NCI-H128 (cell line): Measurements from ENCODE around the gene AADAC.
"Not testable (repeated sequence)": the region's sequence is repeated elsewhere in the genome, so short reads cannot be mapped to it uniquely, and the experiment has no call there.

ENCODE experiments used
- DNase-seq: peaks from one replicate; lab custom pipeline; 2025; ENCODE audit not compliant: unreplicated experiment; lab: John Stamatoyannopoulos, UW

Gene AADAC, protein sequence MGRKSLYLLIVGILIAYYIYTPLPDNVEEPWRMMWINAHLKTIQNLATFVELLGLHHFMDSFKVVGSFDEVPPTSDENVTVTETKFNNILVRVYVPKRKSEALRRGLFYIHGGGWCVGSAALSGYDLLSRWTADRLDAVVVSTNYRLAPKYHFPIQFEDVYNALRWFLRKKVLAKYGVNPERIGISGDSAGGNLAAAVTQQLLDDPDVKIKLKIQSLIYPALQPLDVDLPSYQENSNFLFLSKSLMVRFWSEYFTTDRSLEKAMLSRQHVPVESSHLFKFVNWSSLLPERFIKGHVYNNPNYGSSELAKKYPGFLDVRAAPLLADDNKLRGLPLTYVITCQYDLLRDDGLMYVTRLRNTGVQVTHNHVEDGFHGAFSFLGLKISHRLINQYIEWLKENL

GRCh38 chr3:151813799-151814198 is at the start of gene AADAC:
Gene AADAC, plus strand, starts transcription at chr3:151814116. Its CDS starts 47 bp downstream, at chr3:151814163.
- DNase-seq = no peak

GRCh38 chr3:151764699-151765098 is 49.2 kb upstream of the AADAC start:
- not testable (repeated sequence) for DNase-seq

GRCh38 chr3:151765685-151766084 is 48.2 kb upstream of the AADAC start:
- no peak for DNase-seq

GRCh38 chr3:151766454-151766853 is 47.5 kb upstream of the AADAC start:
- no peak for DNase-seq

DNA sequence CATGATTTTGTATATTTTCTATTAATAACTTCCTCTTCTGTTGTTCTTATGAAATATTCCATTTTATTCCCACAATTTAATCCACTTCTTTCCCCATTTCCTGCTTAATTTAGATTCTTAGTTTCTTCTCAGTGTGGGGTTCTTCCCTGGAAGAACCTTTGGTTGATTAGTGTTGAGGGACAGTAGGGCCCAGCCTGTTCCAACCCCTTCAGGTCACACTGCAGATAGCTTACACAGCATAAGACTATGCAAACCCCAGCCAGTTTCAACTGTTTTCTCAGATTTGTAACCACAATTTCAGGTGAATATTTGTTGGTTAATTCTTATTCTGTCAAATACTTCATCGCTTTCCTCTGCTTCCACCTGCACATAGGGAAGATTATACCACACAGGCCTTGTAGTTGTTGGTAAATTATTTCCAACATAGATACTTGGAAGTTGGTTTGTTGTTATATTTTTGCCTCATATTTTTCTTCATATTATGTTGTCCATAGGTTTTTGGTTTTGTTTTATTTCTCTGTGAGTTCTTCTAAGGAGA is 45.5 kb upstream of the AADAC start:
- no peak for DNase-seq

DNA sequence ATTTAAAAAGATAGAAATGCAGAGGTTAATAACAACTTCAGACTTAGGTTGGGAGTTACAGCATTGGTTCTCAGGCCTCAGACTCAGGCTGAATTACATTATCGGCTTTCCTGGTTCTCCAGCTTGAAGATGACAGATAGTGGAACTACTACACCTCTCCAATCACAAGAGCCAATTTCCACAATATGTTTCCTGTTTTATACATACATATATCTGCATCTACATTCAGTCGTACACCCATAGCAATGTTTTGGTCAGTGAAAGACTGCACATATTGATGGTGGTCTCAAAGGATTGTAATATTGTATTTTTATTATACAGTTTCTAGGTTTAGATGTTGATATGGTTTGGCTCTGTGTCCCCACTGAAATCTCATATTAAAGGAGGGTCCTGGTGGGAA is 44.7 kb upstream of the AADAC start:
- no peak for DNase-seq

DNA sequence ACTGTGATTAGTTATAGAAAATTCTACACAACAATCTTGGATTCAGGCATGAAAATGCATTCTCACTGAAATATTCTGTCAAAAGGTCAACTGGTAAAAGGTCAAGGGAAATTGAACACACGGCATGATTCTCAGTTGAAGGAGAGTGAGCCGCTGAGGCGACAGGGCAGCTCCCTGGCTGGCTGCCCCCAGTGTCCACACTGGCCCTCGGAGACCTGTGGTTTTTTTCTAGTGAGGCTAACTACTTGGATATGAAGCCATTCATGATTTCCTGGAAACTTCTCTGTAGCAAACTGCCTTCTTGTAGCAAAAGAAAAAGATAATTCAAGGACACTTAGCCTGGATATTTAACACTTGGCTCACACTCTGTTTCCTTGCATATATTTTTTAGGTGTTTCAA is 43.0 kb upstream of the AADAC start:
- no peak for DNase-seq

GRCh38 chr3:151772825-151773480 is 41.0 kb upstream of the AADAC start:
- DNase-seq = no peak

GRCh38 chr3:151774235-151774634 is 39.7 kb upstream of the AADAC start:
- no peak for DNase-seq

- no peak for DNase-seq
These were observed 39.0 kb upstream of the AADAC start for GRCh38 chr3:151774910-151775309.

DNA sequence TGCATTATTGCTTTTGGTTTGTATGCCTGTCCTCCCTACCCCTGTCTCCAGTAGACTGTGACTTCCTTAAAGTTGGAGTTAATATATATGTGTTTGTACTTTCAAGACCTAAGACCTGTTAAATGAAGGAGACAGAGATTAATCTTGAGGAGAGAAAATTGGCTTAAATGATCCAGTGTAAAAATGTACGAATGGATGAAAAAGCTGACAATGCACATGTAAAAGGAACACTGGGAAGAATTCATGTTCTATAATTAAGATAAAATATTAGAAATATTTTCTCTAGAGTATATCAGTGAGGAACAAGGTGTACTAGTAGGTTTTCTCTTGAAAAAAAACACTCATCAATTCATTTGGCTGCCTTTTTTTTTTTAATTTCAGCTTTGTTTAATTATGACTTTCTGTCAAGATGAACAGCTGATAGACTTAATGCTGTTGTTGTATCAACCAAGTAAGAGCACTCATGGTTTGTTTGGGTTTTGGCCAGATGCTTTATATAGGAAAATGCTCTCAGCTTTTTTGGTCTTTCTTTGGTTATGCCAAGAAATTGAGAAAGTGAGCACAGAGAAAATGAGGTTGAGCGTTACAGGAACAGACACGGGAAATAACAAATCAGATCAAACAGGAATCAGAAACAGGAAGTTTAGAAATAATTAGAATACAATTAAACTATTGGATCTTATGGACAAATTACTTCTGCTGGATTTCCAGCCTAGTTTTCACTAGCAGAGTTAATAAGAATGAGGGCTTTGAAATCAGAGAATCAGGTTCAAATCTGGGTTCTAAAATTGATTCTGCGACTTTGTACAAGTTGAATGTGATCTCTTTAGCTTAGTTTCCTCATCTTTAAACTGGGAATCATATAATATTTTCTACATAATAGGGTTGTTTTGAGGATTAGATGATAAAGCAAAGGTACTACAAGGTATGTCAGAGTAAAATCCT is 38.3 kb upstream of the AADAC start:
- DNase-seq = no peak

- no peak for DNase-seq
These were observed 37.6 kb upstream of the AADAC start for GRCh38 chr3:151776259-151776740.

- DNase-seq = no peak
These were observed 36.0 kb upstream of the AADAC start for GRCh38 chr3:151777880-151778279.

DNA sequence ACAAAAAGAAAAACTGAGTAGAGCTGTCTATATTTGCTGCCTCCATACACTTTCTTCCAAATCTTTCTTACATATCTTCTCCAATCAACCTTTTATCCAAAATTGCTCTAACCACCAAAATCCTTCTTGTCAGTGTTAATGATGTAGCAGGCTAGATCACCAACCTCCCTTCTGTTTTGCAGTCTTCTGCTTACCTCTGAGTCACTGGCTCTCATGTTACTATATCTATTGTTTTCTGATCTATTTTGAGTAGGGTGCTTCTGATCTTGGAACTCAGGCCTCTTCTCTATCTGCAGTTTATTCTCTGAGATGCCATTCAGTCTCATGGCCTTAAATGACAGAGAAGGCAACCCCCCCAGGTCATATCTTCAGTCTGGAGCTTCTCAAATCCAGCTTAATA is 26.3 kb upstream of the AADAC start:
- DNase-seq = no peak

- no peak for DNase-seq
These were observed 25.5 kb upstream of the AADAC start for GRCh38 chr3:151788401-151788800.

GRCh38 chr3:151789853-151790463 is 24.0 kb upstream of the AADAC start:
- no peak for DNase-seq

DNA sequence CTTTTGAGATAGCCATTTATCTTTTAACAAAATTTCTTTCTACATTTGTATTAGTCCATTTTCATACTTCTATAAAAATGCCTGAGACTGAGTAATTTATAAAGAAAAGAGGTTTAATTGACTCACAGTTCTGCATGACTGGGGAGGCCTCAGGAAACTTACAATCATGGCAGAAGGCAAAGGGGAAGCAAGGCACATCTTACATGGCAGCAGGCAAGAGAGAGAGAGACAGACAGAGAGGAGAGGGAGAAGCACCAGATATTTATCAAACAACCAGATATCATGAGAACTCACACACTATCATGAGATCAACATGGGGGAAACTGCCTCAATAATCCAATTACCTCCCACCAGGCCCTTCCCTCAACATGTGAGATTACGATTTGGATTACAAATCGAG is 23.2 kb upstream of the AADAC start:
- DNase-seq = not testable (repeated sequence)

DNA sequence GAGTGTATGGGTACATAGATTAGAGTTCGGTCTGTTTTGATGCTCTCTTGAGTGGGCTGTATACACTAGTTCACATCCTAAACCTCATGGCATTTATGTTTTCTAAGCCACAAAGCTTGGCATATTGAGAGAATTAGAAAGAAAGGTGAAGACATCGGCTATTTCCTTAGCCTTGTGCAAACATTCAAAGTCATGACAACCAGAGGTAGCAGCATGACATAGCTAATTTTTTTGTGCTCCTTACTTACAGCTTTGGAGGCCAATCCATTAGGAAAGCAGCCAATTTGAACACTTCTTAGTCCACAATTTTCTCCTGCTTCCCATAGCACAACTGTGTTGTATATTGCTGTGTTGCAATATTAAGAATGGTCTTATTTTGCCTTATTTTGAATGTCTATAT is 21.5 kb upstream of the AADAC start:
- no peak for DNase-seq

- no peak for DNase-seq
These were observed 20.3 kb upstream of the AADAC start for GRCh38 chr3:151793636-151794035.

DNA sequence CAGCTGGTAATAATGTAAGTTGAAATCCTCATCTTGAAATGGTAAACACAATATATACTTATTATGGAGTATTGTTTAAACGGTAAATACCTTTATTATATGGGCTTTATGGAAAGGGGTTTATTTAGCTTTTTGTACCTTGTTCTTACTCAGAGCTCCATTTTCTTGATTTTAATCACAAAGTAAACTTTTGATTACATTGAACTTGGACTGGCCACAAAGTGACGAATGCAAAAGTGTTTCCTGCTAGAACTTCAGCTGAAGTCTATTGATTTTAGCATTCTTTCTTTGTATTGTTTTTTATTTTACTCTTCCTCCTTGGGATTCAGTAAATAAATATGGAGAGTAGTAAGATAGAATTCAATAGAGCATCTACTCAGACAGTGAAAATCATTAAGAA is 19.8 kb upstream of the AADAC start:
- no peak for DNase-seq

GRCh38 chr3:151795276-151795675 is 18.6 kb upstream of the AADAC start:
- DNase-seq = no peak
